BE2C (cell line): ENCODE data around the gene ABLIM2.

ENCODE experiments used
- DNase-seq: peaks from one replicate; pipeline ENCODE4 v3.0.0-alpha.2; 2020
- H3K27me3 ChIP-seq: fragments of 250-450 bp; sonication (Bioruptor Pico); 2 replicates; pipeline ENCODE4 v1.5.1; 2020; ENCODE audit warnings: mild to moderate bottlenecking
- H3K36me3 ChIP-seq: fragments of 250-450 bp; sonication (Bioruptor Pico); 2 replicates; pipeline ENCODE4 v1.5.1; 2020; ENCODE audit warnings: mild to moderate bottlenecking
- H3K4me1 ChIP-seq: fragments of 250-450 bp; sonication (Bioruptor Pico); 2 replicates; pipeline ENCODE4 v1.5.1; 2020
- H3K4me3 ChIP-seq: 2 replicates; pipeline ENCODE4 v1.5.1; 2011; ENCODE audit warnings: low read depth, low read length
- H3K9me3 ChIP-seq: fragments of 250-450 bp; sonication (Bioruptor Pico); 2 replicates; pipeline ENCODE4 v1.5.1; 2020
- CTCF ChIP-seq: IDR thresholded peaks from 2 replicates; pipeline ENCODE4 v1.5.1; 2012; ENCODE audit warnings: mild to moderate bottlenecking, low read depth, low read length

Gene ABLIM2

GRCh38 chr4:8203817-8204216 lies 45.2 kb upstream of the ABLIM2 start:
- H3K4me3 ChIP-seq, result no peak overlapping the region
- H3K27me3 ChIP-seq, result no peaks in the 10 kb centered on the region
- peaks cover 6% of the 10 kb centered on the region for H3K36me3 ChIP-seq
- DNase-seq, result no peak
- no peaks in the 10 kb centered on the region for H3K9me3 ChIP-seq
- peaks cover 52% of the 10 kb centered on the region for H3K4me1 ChIP-seq
- TF ChIP-seq CTCF, result no peak

GRCh38 chr4:8203052-8203401 lies 44.4 kb upstream of the ABLIM2 start:
- no peak overlapping the region for H3K4me3 ChIP-seq
- no peaks in the 10 kb centered on the region for H3K27me3 ChIP-seq
- TF ChIP-seq CTCF, result no peak
- no peak for DNase-seq
- peaks cover 59% of the 10 kb centered on the region for H3K4me1 ChIP-seq
- H3K36me3 ChIP-seq, result peaks cover 5% of the 10 kb centered on the region; the same call in 1 of the 2 replicates
- H3K9me3 ChIP-seq, result no peaks in the 10 kb centered on the region

- Histone ChIP-seq H3K4me1 (peaks cover 59% of the 10 kb centered on the region), H3K27me3 (no peaks in the 10 kb centered on the region), H3K36me3 (peaks cover 5% of the 10 kb centered on the region; the same call in 1 of the 2 replicates), H3K9me3 (no peaks in the 10 kb centered on the region), H3K4me3 (peak overlapping the region; percentile 13)
- no peak for TF ChIP-seq CTCF
- no peak for DNase-seq
These were observed 43.8 kb upstream of the ABLIM2 start for GRCh38 chr4:8202108-8203051.

GRCh38 chr4:8201321-8201781 lies 42.7 kb upstream of the ABLIM2 start:
- DNase-seq, result peak; percentile 45
- Histone ChIP-seq H3K4me1 (peaks cover 56% of the 10 kb centered on the region), H3K36me3 (peaks cover 5% of the 10 kb centered on the region; the same call in 1 of the 2 replicates), H3K27me3 (no peaks in the 10 kb centered on the region), H3K4me3 (peak overlapping the region; percentile 69), H3K9me3 (no peaks in the 10 kb centered on the region)
- no peak for TF ChIP-seq CTCF

- Histone ChIP-seq H3K4me3 (peak overlapping the region; percentile 69), H3K9me3 (no peaks in the 10 kb centered on the region), H3K27me3 (no peaks in the 10 kb centered on the region), H3K4me1 (peaks cover 48% of the 10 kb centered on the region), H3K36me3 (no peaks in the 10 kb centered on the region)
- peak; percentile 45 for DNase-seq
- no peak for TF ChIP-seq CTCF
These were observed 41.8 kb upstream of the ABLIM2 start for GRCh38 chr4:8200302-8200975.
